Upper lobe of left lung (tissue), 6 donors: Measurements from ENCODE around the gene ATP6V1D. TPM values are rescaled to one million over a fixed set of nuclear protein-coding genes. Genes with fewer than 3 reads are reported as not detected.
"Not testable (repeated sequence)": the region's sequence is repeated elsewhere in the genome, so short reads cannot be mapped to it uniquely, and the experiment has no call there.

ENCODE experiments used
- ATAC-seq, 2 donors: fragments of 200-7000 bp; cut with Tn5 transposase; one replicate each; pipeline ENCODE4 v1.9.1; 2022; ENCODE audit warnings: mild to moderate bottlenecking in 2 of 2, moderate library complexity in 2 of 2; ENCODE audit not compliant: low FRiP score in 2 of 2
- DNase-seq, 2 donors: peaks; one replicate each; pipeline ENCODE4 v3.0.0-alpha.2; 2019 to 2020
- H3K27ac ChIP-seq, 4 donors: fragments of 200-600 bp; sonication (generic); one replicate each; pipeline ENCODE4 v1.5.1; 2016 to 2019
- H3K27me3 ChIP-seq, 4 donors: fragments of 200-600 bp; sonication (generic); one replicate each; pipeline ENCODE4 v1.5.1; 2017 to 2019
- H3K36me3 ChIP-seq, 4 donors: fragments of 200-600 bp; sonication (generic); one replicate each; pipeline ENCODE4 v1.5.1; 2016 to 2019
- H3K4me1 ChIP-seq, 4 donors: fragments of 200-600 bp; sonication (generic); one replicate each; pipeline ENCODE4 v1.5.1; 2018 to 2019
- H3K4me3 ChIP-seq, 4 donors: fragments of 200-600 bp; sonication (generic); one replicate each; pipeline ENCODE4 v1.5.1; 2017 to 2019; ENCODE audit warnings: mild to moderate bottlenecking in 2 of 4, moderate library complexity in 1 of 4
- H3K9me3 ChIP-seq, 4 donors: fragments of 200-600 bp; sonication (generic); one replicate each; pipeline ENCODE4 v1.5.1; 2018 to 2019
- CTCF ChIP-seq, 6 experiments: fragments of 450-650 bp in 4 of 6; fragments of 200-600 bp in 2 of 6; sonication (generic) in 2 of 6; IDR thresholded peaks; one replicate each; pipeline ENCODE4 v1.5.1; 2016 to 2019; ENCODE audit warnings: antibody characterized with exemption in 6 of 6
- EP300 ChIP-seq, 4 donors: sonication (generic); formaldehyde crosslinking; IDR thresholded peaks; one replicate each; pipeline ENCODE4 v1.5.1; 2017; ENCODE audit warnings: antibody characterized with exemption in 4 of 4, control low read depth in 2 of 4
- POLR2A ChIP-seq, 4 donors: fragments of 450-650 bp; IDR thresholded peaks; one replicate each; pipeline ENCODE4 v1.5.1; 2016 to 2017; ENCODE audit warnings: antibody characterized with exemption in 4 of 4, mild to moderate bottlenecking in 2 of 4
- POLR2AphosphoS5 ChIP-seq, 2 donors: sonication (generic); formaldehyde crosslinking; IDR thresholded peaks; one replicate each; pipeline ENCODE4 v1.5.1; 2017; ENCODE audit warnings: antibody characterized with exemption in 2 of 2
- WGBS, 2 donors: methylation state at CpG; one replicate each; pipeline ENCODE4 v1.1.5; 2017 to 2018; 5-methylcytosine and 5-hydroxymethylcytosine counted together
- total RNA-seq, 6 donors: library from RNA; depleted of rRNA in 4 of 6; stranded (reverse); fragments of >200 nt in 4 of 6; gene quantifications; one replicate each; pipeline versions ENCODE4 v1.1.0 to v1.2.1, GENCODE V29; 2016 to 2021
- donor health status: DM: no; HTN: no; CAD: no; lungs with moderate emphysema.
- donor health status: DM: no; HTN: yes; CAD: no; lungs with severe emphysema.

The ATP6V1D gene
- total RNA-seq, 6 donors from 2014 or later: 57.6 to 145 (median 79.7) TPM

- Histone ChIP-seq H3K4me1 (no peaks in the 10 kb centered on the region), H3K27me3 (no peaks in the 10 kb centered on the region), H3K4me3 (no peak overlapping the region), H3K9me3 (no peaks in the 10 kb centered on the region), H3K36me3 (peaks cover 24 to 81% (median 36%) of the 10 kb centered on the region in 4 donors), H3K27ac (no peak overlapping the region)
- WGBS, 2 donors: 93 to 95% methylated on average over 5 of the region's 5 CpGs
- ATAC-seq (no peak), DNase-seq (no peak)
- TF ChIP-seq POLR2A (IDR thresholded peaks at IDR 0.05) (no peak), CTCF (IDR thresholded peaks at IDR 0.05) (no peak), POLR2AphosphoS5 (IDR thresholded peaks at IDR 0.05) (no peak), EP300 (IDR thresholded peaks at IDR 0.05) (no peak)
Measured at GRCh38 chr14:67331368-67332125, 28.1 kb downstream of the ATP6V1D start.

- peaks cover 7 to 78% (median 23%) of the 10 kb centered on the region in 4 donors for H3K36me3 ChIP-seq
- not testable (repeated sequence) for H3K4me1 ChIP-seq, DNase-seq, H3K9me3 ChIP-seq, H3K4me3 ChIP-seq, H3K27me3 ChIP-seq, H3K27ac ChIP-seq, ATAC-seq
- WGBS, 2 donors: 93 to 99% methylated on average over 4 of the region's 4 CpGs
Measured at GRCh38 chr14:67329666-67330065, 29.9 kb downstream of the ATP6V1D start.

- H3K36me3 ChIP-seq: peaks cover 0 to 65% (median 10%) of the 10 kb centered on the region in 4 donors
- H3K4me1 ChIP-seq: no peaks in the 10 kb centered on the region
- DNase-seq (no peak), ATAC-seq (no peak)
- TF ChIP-seq EP300 (IDR thresholded peaks at IDR 0.05): no peak
- TF ChIP-seq POLR2AphosphoS5 (IDR thresholded peaks at IDR 0.05): no peak
- TF ChIP-seq CTCF (IDR thresholded peaks at IDR 0.05): no peak
- no peak for TF ChIP-seq POLR2A (IDR thresholded peaks at IDR 0.05)
- no peaks in the 10 kb centered on the region for H3K27me3 ChIP-seq
- no peaks in the 10 kb centered on the region for H3K9me3 ChIP-seq
- no peak overlapping the region for H3K27ac ChIP-seq
- H3K4me3 ChIP-seq: no peak overlapping the region
Measured at GRCh38 chr14:67319142-67319541, 40.5 kb downstream of the ATP6V1D start.

- no peaks in the 10 kb centered on the region for H3K4me1 ChIP-seq
- H3K27me3 ChIP-seq: no peaks in the 10 kb centered on the region
- no peak overlapping the region for H3K27ac ChIP-seq
- H3K4me3 ChIP-seq: no peak overlapping the region
- ATAC-seq: no peak
- TF ChIP-seq CTCF (IDR thresholded peaks at IDR 0.05) (no peak), EP300 (IDR thresholded peaks at IDR 0.05) (no peak), POLR2AphosphoS5 (IDR thresholded peaks at IDR 0.05) (no peak), POLR2A (IDR thresholded peaks at IDR 0.05) (no peak)
- 89% methylated on average over 1 of the region's 1 CpG for WGBS, 2 donors
- H3K36me3 ChIP-seq: peaks cover 0 to 64% (median 6%) of the 10 kb centered on the region in 4 donors
- H3K9me3 ChIP-seq: no peaks in the 10 kb centered on the region
- no peak for DNase-seq
Measured at GRCh38 chr14:67317822-67318221, 41.8 kb downstream of the ATP6V1D start.

- Histone ChIP-seq H3K9me3 (no peaks in the 10 kb centered on the region), H3K4me3 (no peak overlapping the region), H3K36me3 (peaks cover 0 to 49% (median 2%) of the 10 kb centered on the region in 4 donors), H3K27me3 (no peaks in the 10 kb centered on the region), H3K4me1 (no peaks in the 10 kb centered on the region), H3K27ac (no peak overlapping the region)
- 67 to 76% methylated on average over 1 of the region's 1 CpG for WGBS, 2 donors
- no peak for ATAC-seq
- no peak for DNase-seq
- no peak for TF ChIP-seq EP300 (IDR thresholded peaks at IDR 0.05)
- TF ChIP-seq POLR2AphosphoS5 (IDR thresholded peaks at IDR 0.05): no peak
Measured at GRCh38 chr14:67313153-67313552, 46.5 kb downstream of the ATP6V1D start.

- no peak for TF ChIP-seq POLR2AphosphoS5 (IDR thresholded peaks at IDR 0.05)
- no peak for TF ChIP-seq EP300 (IDR thresholded peaks at IDR 0.05)
- TF ChIP-seq CTCF (IDR thresholded peaks at IDR 0.05): no peak
- no peak for TF ChIP-seq POLR2A (IDR thresholded peaks at IDR 0.05)
- Histone ChIP-seq H3K9me3 (no peaks in the 10 kb centered on the region), H3K27me3 (no peaks in the 10 kb centered on the region), H3K4me1 (no peaks in the 10 kb centered on the region), H3K27ac (no peak overlapping the region), H3K4me3 (no peak overlapping the region), H3K36me3 (peaks cover 0 to 39% (median 2%) of the 10 kb centered on the region in 4 donors)
- no peak for DNase-seq
- no peak for ATAC-seq
- WGBS, 2 donors: 90 to 92% methylated on average over 2 of the region's 2 CpGs
Measured at GRCh38 chr14:67311868-67312267, 47.7 kb downstream of the ATP6V1D start.
